Caco-2 (cell line): ENCODE data around the gene STUB1. TPM values are rescaled to one million over a fixed set of nuclear protein-coding genes. Genes with fewer than 3 reads are reported as not detected.

Experiments
- BruUV-seq: library from RNA; stranded (reverse); fragments of 400-500 nt; replicated peaks from 2 replicates; lab custom pipeline; 2021; lab: Mats Ljungman, UMichigan
- CTCF ChIA-PET: fragments of 300-600 bp; sonication (Branson Sonifier 250); formaldehyde crosslinking; loops from one replicate; lab custom pipeline; 2022; ENCODE audit warnings: antibody characterized with exemption; lab: Charles Lee
- POLR2A ChIA-PET: fragments of 300-600 bp; sonication (Branson Sonifier 250); formaldehyde crosslinking; loops from one replicate; lab custom pipeline; 2022; ENCODE audit warnings: antibody characterized with exemption; lab: Charles Lee
- DNase-seq, 2 experiments: peaks; one replicate each; pipeline versions ENCODE4 v3.0.0 to v3.0.0-alpha.2; 2020 to 2022
- H3K27me3 ChIP-seq: replicated peaks from 2 replicates; pipeline ENCODE4 v1.6.0; 2011; ENCODE audit warnings: low read length; ENCODE audit not compliant: control insufficient read depth, insufficient read depth
- H3K36me3 ChIP-seq: 2 replicates; pipeline ENCODE4 v1.5.1; 2011; ENCODE audit warnings: low read length; ENCODE audit not compliant: control insufficient read depth, insufficient read depth
- H3K4me1 ChIP-seq: fragments of 250-450 bp; sonication (Bioruptor Pico); 2 replicates; pipeline ENCODE4 v1.5.1; 2020; ENCODE audit warnings: mild to moderate bottlenecking
- H3K4me3 ChIP-seq: 2 replicates; pipeline ENCODE4 v1.5.1; 2011; ENCODE audit warnings: low read depth, mild to moderate bottlenecking, control low read depth, low read length
- H3K9me3 ChIP-seq: fragments of 250-450 bp; sonication (Bioruptor Pico); 2 replicates; pipeline ENCODE4 v1.5.1; 2020; ENCODE audit warnings: mild to moderate bottlenecking, moderate library complexity
- H3K27ac Mint-ChIP-seq: one replicate; pipeline ENCODE4 v1.8.0; 2022; ENCODE audit warnings: mixed read lengths; ENCODE audit not compliant: unreplicated experiment
- H3K27me3 Mint-ChIP-seq: one replicate; pipeline ENCODE4 v1.8.0; 2022; ENCODE audit warnings: mixed read lengths; ENCODE audit not compliant: insufficient read depth, unreplicated experiment
- H3K36me3 Mint-ChIP-seq: one replicate; pipeline ENCODE4 v1.8.0; 2022; ENCODE audit warnings: mild to moderate bottlenecking, mixed read lengths; ENCODE audit not compliant: insufficient read depth, unreplicated experiment
- H3K4me1 Mint-ChIP-seq: one replicate; pipeline ENCODE4 v1.8.0; 2022; ENCODE audit warnings: low read depth, mixed read lengths; ENCODE audit not compliant: unreplicated experiment
- H3K4me3 Mint-ChIP-seq: one replicate; pipeline ENCODE4 v1.8.0; 2022; ENCODE audit warnings: mild to moderate bottlenecking, moderate library complexity, mixed read lengths; ENCODE audit not compliant: unreplicated experiment
- H3K9me3 Mint-ChIP-seq: one replicate; pipeline ENCODE4 v1.8.0; 2022; ENCODE audit warnings: mixed read lengths; ENCODE audit not compliant: unreplicated experiment
- CTCF ChIP-seq, 2 experiments: fragments of 200-600 bp in 1 of 2; IDR thresholded peaks; 1 replicate in 1 of 2; 2 replicates in 1 of 2; pipeline versions ENCODE4 v1.5.1 to v1.8.0; 2011 to 2022; ENCODE audit warnings: antibody characterized with exemption in 1 of 2, control low read depth in 1 of 2, inconsistent platforms in 1 of 2, low read depth in 1 of 2, low read length in 1 of 2, mild to moderate bottlenecking in 1 of 2, moderate library complexity in 1 of 2; ENCODE audit not compliant: insufficient read depth in 1 of 2, severe bottlenecking in 1 of 2, unreplicated experiment in 1 of 2
- intact Hi-C: fragments of 100-400 bp; cut with micrococcal nuclease; formaldehyde crosslinking; loops from one replicate; pipeline ENCODE4 v1.10.0; 2022; ENCODE audit not compliant: unreplicated experiment
- total RNA-seq: library from RNA; stranded (reverse); gene quantifications from 2 replicates; pipeline ENCODE4 v1.2.3, GENCODE V29; 2022

STUB1 gene
- total RNA-seq, 1 experiment from 2014 or later = 77.8 TPM

DNA sequence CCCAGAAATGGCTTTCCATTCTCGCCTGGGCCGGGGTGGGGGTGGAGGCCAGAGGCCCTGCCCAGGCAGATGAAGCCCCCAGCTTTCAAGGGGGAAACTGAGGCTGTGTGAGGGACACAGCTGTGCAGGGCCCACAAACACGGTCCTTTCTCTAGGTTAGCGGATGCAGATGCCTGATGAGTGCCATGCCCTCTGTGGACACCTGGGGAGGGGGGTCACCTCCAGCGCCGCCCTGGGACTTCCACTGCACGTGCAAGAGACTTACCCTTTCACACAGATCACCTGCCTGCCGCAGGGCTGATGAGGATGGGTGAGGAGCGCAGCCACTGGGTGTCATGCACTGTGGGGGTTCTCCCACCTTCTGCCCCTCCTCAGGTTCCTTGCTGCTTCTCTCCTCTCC lies 38.2 kb downstream of the STUB1 start:
- H3K36me3 Mint-ChIP-seq = peaks cover 10% of the 10 kb centered on the region
- H3K4me1 Mint-ChIP-seq = no peaks in the 10 kb centered on the region
- TF ChIP-seq CTCF (IDR thresholded peaks at IDR 0.05; ENCODE audit: insufficient read depth in 1 of 2, low read depth in 1 of 2, low read length in 1 of 2, severe bottlenecking in 1 of 2, unreplicated experiment in 1 of 2) = no peak
- H3K4me1 ChIP-seq = peaks cover 37% of the 10 kb centered on the region
- no peak overlapping the region for H3K4me3 Mint-ChIP-seq
- no peak for DNase-seq
- ChIA-PET POLR2A (no interaction called here), CTCF (no interaction called here)
- no peaks in the 10 kb centered on the region for H3K36me3 ChIP-seq
- H3K9me3 ChIP-seq = no peaks in the 10 kb centered on the region
- H3K27ac Mint-ChIP-seq = no peak overlapping the region
- H3K27me3 ChIP-seq = no peaks in the 10 kb centered on the region
- no TSS peak for BruUV-seq
- no peak overlapping the region for H3K4me3 ChIP-seq
- no peaks in the 10 kb centered on the region for H3K9me3 Mint-ChIP-seq
- no peaks in the 10 kb centered on the region for H3K27me3 Mint-ChIP-seq
- intact Hi-C loops = loop anchor here (10.0 kb wide), 1 partner anchor 66 kb away; the partner anchor contains the start of genes CHTF18 and RPUSD1

GRCh38 chr16:718922-719321 lies 38.7 kb downstream of the STUB1 start:
- POLR2A ChIA-PET = no interaction called here
- Histone ChIP-seq H3K27me3 (no peaks in the 10 kb centered on the region), H3K4me3 (no peak overlapping the region), H3K36me3 (no peaks in the 10 kb centered on the region), H3K4me1 (peaks cover 37% of the 10 kb centered on the region), H3K9me3 (no peaks in the 10 kb centered on the region)
- peak overlapping the region; percentile 73 for H3K4me3 Mint-ChIP-seq
- no peak for TF ChIP-seq CTCF (IDR thresholded peaks at IDR 0.05; ENCODE audit: insufficient read depth in 1 of 2, low read depth in 1 of 2, low read length in 1 of 2, severe bottlenecking in 1 of 2, unreplicated experiment in 1 of 2)
- no TSS peak for BruUV-seq
- DNase-seq = no peak
- H3K36me3 Mint-ChIP-seq = peaks cover 10% of the 10 kb centered on the region
- no peaks in the 10 kb centered on the region for H3K4me1 Mint-ChIP-seq
- intact Hi-C loops = loop anchor here (10.0 kb wide), 1 partner anchor 66 kb away; the partner anchor contains the start of genes CHTF18 and RPUSD1
- H3K9me3 Mint-ChIP-seq = no peaks in the 10 kb centered on the region
- peak overlapping the region; percentile 22 for H3K27ac Mint-ChIP-seq
- CTCF ChIA-PET = no interaction called here
- no peaks in the 10 kb centered on the region for H3K27me3 Mint-ChIP-seq

- Histone ChIP-seq H3K36me3 (no peaks in the 10 kb centered on the region), H3K4me1 (peaks cover 29% of the 10 kb centered on the region), H3K4me3 (peak overlapping the region; percentile 86), H3K9me3 (no peaks in the 10 kb centered on the region), H3K27me3 (no peaks in the 10 kb centered on the region)
- H3K27me3 Mint-ChIP-seq = no peaks in the 10 kb centered on the region
- H3K4me1 Mint-ChIP-seq = no peaks in the 10 kb centered on the region
- CTCF ChIA-PET = interaction anchor here (0.6 to 1.0 kb wide), 7 partner anchors 8 to 335 kb away, joined by 3 to 4 read pairs (median 3); partner anchors contain the start of genes CHTF18 and RPUSD1
- DNase-seq = peak; percentile 58 to 69
- TF ChIP-seq CTCF (IDR thresholded peaks at IDR 0.05; ENCODE audit: insufficient read depth in 1 of 2, low read depth in 1 of 2, low read length in 1 of 2, severe bottlenecking in 1 of 2, unreplicated experiment in 1 of 2) = peak; percentile 6 to 42
- intact Hi-C loops = loop anchor here (10.0 kb wide), 1 partner anchor 65 kb away; the partner anchor contains the start of genes CHTF18 and RPUSD1
- peak overlapping the region; percentile 73 for H3K4me3 Mint-ChIP-seq
- TSS peak; percentile 71 for BruUV-seq
- H3K36me3 Mint-ChIP-seq = peaks cover 10% of the 10 kb centered on the region
- H3K27ac Mint-ChIP-seq = peak overlapping the region; percentile 39
- POLR2A ChIA-PET = interaction anchor here (0.9 to 2.4 kb wide), 3 partner anchors 25 to 68 kb away, joined by 3 to 12 read pairs (median 4); partner anchors contain the start of genes CHTF18 and RPUSD1
- H3K9me3 Mint-ChIP-seq = no peaks in the 10 kb centered on the region
These were observed 39.7 kb downstream of the STUB1 start for GRCh38 chr16:719815-720446.
